K562 (cell line): ENCODE data around the gene TECTA. TPM values are rescaled to one million over a fixed set of nuclear protein-coding genes. Genes with fewer than 3 reads are reported as not detected.

Experiments used
- ATAC-seq: fragments of 200-7000 bp; cut with Tn5 transposase; 3 replicates; pipeline ENCODE4 v1.9.1; 2020; ENCODE audit warnings: moderate library complexity
- BruUV-seq: library from RNA; stranded (reverse); fragments of 400-500 nt; replicated peaks from 2 replicates; lab custom pipeline; 2021; lab: Mats Ljungman, UMichigan
- CTCF ChIA-PET: fragments of 300-600 bp; formaldehyde crosslinking; extraction: SDS; loops from one replicate; lab custom pipeline; 2021; ENCODE audit warnings: low intra/inter-chr PET ratio; lab: Yijun Ruan, JAX
- POLR2A ChIA-PET: fragments of 300-600, 350-650 bp; sonication (Branson Sonifier 250); formaldehyde crosslinking; extraction: SDS; loops from one replicate; lab custom pipeline; 2021; ENCODE audit warnings: antibody characterized with exemption, inconsistent platforms; lab: Yijun Ruan, JAX
- DNase-seq, 4 experiments: peaks; one replicate each; pipeline versions ENCODE4 v3.0.0 to v3.0.0-alpha.2; 2011 to 2018; ENCODE audit warnings: low spot score in 3 of 4, mixed read lengths in 3 of 4; ENCODE audit errors: extremely low read depth in 1 of 4
- FAIRE-seq: peaks from 2 replicates; lab custom pipeline; 2011; peaks lifted over from hg19 to GRCh38; lab: Jason Lieb, UNC
- H2AFZ ChIP-seq: 2 replicates; pipeline ENCODE4 v1.6.0; 2011; ENCODE audit warnings: low read depth, low read length, control low read depth, inconsistent platforms
- H3K27ac ChIP-seq: fragments of 200-600 bp; 3 replicates; pipeline ENCODE4 v1.8.0; 2011; ENCODE audit warnings: low read depth, mild to moderate bottlenecking, control low read depth, inconsistent platforms, low read length, moderate library complexity, mixed read lengths; ENCODE audit errors: extremely low read depth
- H3K27me3 ChIP-seq, 2 experiments: fragments of 300-600 bp in 1 of 2; 2 replicates in 1 of 2; 3 replicates in 1 of 2; pipeline versions ENCODE4 v1.6.0 to v1.8.0; 2011; ENCODE audit warnings: inconsistent platforms in 2 of 2, low read length in 2 of 2, mild to moderate bottlenecking in 1 of 2, mixed read lengths in 1 of 2, moderate library complexity in 1 of 2; ENCODE audit not compliant: control insufficient read depth in 2 of 2, insufficient read depth in 2 of 2
- H3K36me3 ChIP-seq: fragments of 300-600 bp; 3 replicates; pipeline ENCODE4 v1.8.0; 2011; ENCODE audit warnings: mild to moderate bottlenecking, low read length, inconsistent platforms; ENCODE audit not compliant: control insufficient read depth, insufficient read depth
- H3K4me1 ChIP-seq, 2 experiments: fragments of 200-600 bp in 1 of 2; replicated peaks in 1 of 2; 2 replicates in 1 of 2; 3 replicates in 1 of 2; pipeline versions ENCODE4 v1.5.1 to v1.8.0; 2011; ENCODE audit warnings: inconsistent platforms in 2 of 2, low read length in 2 of 2, mild to moderate bottlenecking in 1 of 2, mixed read lengths in 1 of 2, moderate library complexity in 1 of 2; ENCODE audit not compliant: control insufficient read depth in 2 of 2, insufficient read depth in 2 of 2
- H3K4me2 ChIP-seq: 2 replicates; pipeline ENCODE4 v1.6.1; 2011; ENCODE audit warnings: low read length, control low read depth, inconsistent platforms, mixed read lengths; ENCODE audit not compliant: insufficient read depth
- H3K4me3 ChIP-seq: fragments of 200-600 bp; sonication (generic), shearing (Covaris generic); 2 replicates; pipeline ENCODE4 v1.5.1; 2016; ENCODE audit warnings: control low read depth, inconsistent platforms
- H3K79me2 ChIP-seq: fragments of 200-600 bp; 3 replicates; pipeline ENCODE4 v1.8.0; 2011; ENCODE audit warnings: low read length, inconsistent platforms; ENCODE audit not compliant: control insufficient read depth, insufficient read depth
- H3K9ac ChIP-seq, 2 experiments: 2 replicates each; pipeline versions ENCODE4 v1.6.0 to v1.6.1; 2011; ENCODE audit warnings: low read depth in 2 of 2, low read length in 2 of 2, control low read depth in 1 of 2, inconsistent platforms in 1 of 2, mild to moderate bottlenecking in 1 of 2, mixed read lengths in 1 of 2; ENCODE audit not compliant: insufficient read depth in 1 of 2
- H3K9me1 ChIP-seq: one replicate; pipeline ENCODE4 v1.6.0; 2011; ENCODE audit warnings: inconsistent platforms, mild to moderate bottlenecking, low read length, moderate library complexity; ENCODE audit not compliant: control insufficient read depth, insufficient read depth
- H3K9me3 ChIP-seq: replicated peaks from 2 replicates; pipeline ENCODE4 v1.5.1; 2011; ENCODE audit warnings: low read depth, low read length, inconsistent platforms; ENCODE audit not compliant: control insufficient read depth, insufficient read depth
- H4K20me1 ChIP-seq: replicated peaks from 2 replicates; pipeline ENCODE4 v1.6.1; 2011; ENCODE audit warnings: low read length, inconsistent platforms, mixed read lengths; ENCODE audit not compliant: control insufficient read depth, insufficient read depth
- HNRNPK ChIP-seq: fragments of 200-400 bp; formaldehyde crosslinking; IDR thresholded peaks from one replicate; pipeline ENCODE4 v1.6.1; 2018; ENCODE audit warnings: mild to moderate bottlenecking, low read depth, low read length; ENCODE audit not compliant: poor library complexity, severe bottlenecking
- IFI16 ChIP-seq: fragments of 250-450 bp; sonication (Bioruptor Pico); IDR thresholded peaks from 2 replicates; pipeline ENCODE4 v2.1.2; 2022; ENCODE audit warnings: mild to moderate bottlenecking, inconsistent platforms
- MBD2 ChIP-seq: sonication (generic); IDR thresholded peaks from 2 replicates; pipeline ENCODE4 v1.6.1; 2016; ENCODE audit warnings: low read depth, borderline replicate concordance
- PHF20 ChIP-seq: fragments of 450-650 bp; IDR thresholded peaks from 2 replicates; pipeline ENCODE4 v1.6.1; 2018; ENCODE audit not compliant: partially characterized antibody
- SLC30A9 ChIP-seq: fragments of 250-450 bp; sonication (Bioruptor Pico); IDR thresholded peaks from 2 replicates; pipeline ENCODE4 v1.8.0; 2022; ENCODE audit warnings: mild to moderate bottlenecking, moderate library complexity
- ZC3H11A ChIP-seq: IDR thresholded peaks from 2 replicates; pipeline ENCODE4 v1.6.1; 2012; ENCODE audit warnings: low read depth, low read length, improper control_type of control experiment
- ZC3H8 ChIP-seq: fragments of 450-650 bp; IDR thresholded peaks from 2 replicates; pipeline ENCODE4 v1.6.1; 2017
- WGBS: fragments of 100-300 bp; shearing (Covaris generic); methylation state at CpG from one replicate; pipeline ENCODE4 v1.1.6; 2016; ENCODE audit warnings: low coverage, mixed read lengths; ENCODE audit not compliant: insufficient coverage; ENCODE audit errors: missing lambda C conversion rate; 5-methylcytosine and 5-hydroxymethylcytosine counted together
- in situ Hi-C: fragments of 300-500 bp; cut with MboI; formaldehyde crosslinking; loops from 4 replicates; pipeline ENCODE4 v1.15.0; 2018; ENCODE audit warnings: inconsistent platforms, mixed read lengths
- intact Hi-C: fragments of 100-400 bp; cut with micrococcal nuclease; formaldehyde crosslinking; loops from 2 replicates; pipeline ENCODE4 v1.14.2; 2022
- polyA plus RNA-seq, 8 experiments: library from polyadenylated mRNA; depleted of rRNA in 4 of 8; stranded (reverse) in 5 of 8; unstranded in 3 of 8; fragments of >200 nt; fragmentation: Nextera tagmentation in 2 of 8; fragmentation: Illumina TruSeq in 1 of 8; extraction: Ambion mirVana in 2 of 8; extraction: Trizol in 1 of 8; gene quantifications; 2 replicates each; pipeline versions ENCODE4 v1.2.1 to v1.2.3, GENCODE V29; 2011 to 2014; ENCODE audit warnings: inconsistent platforms in 1 of 8, missing spikeins in 1 of 8
- total RNA-seq, 7 experiments: library from RNA; depleted of rRNA in 6 of 7; stranded (reverse); fragments of >200 nt in 6 of 7; fragmentation: Illumina TruSeq in 2 of 7; extraction: Trizol in 2 of 7; gene quantifications; 2 replicates each; pipeline versions ENCODE4 v1.2.1 to v1.2.3, GENCODE V29; 2011 to 2021; ENCODE audit warnings: low replicate concordance in 1 of 7
- TF ChIP-seq, protein P1 (sequence below): fragments of 250-450 bp; sonication (Bioruptor Pico); IDR thresholded peaks from 2 replicates; pipeline ENCODE4 v1.8.0; 2021; ENCODE audit warnings: borderline replicate concordance, mild to moderate bottlenecking, moderate library complexity; ENCODE audit not compliant: poor library complexity, severe bottlenecking
- TF ChIP-seq, protein P2 (sequence below): fragments of 450-650 bp; conservative IDR thresholded peaks from 2 replicates; pipeline ENCODE4 v1.6.1; 2016; ENCODE audit warnings: missing genetic modification characterization, low read depth, mild to moderate bottlenecking, missing compliant biosample characterization, moderate library complexity
- TF ChIP-seq, protein P3 (sequence below): sonication (generic); formaldehyde crosslinking; IDR thresholded peaks from 2 replicates; pipeline ENCODE4 v1.8.1; 2023; ENCODE audit warnings: mild to moderate bottlenecking, missing genetic modification reagents

TECTA gene
- total and polyA plus RNA-seq, 9 of the 15 experiments (the other 6 are each of a cell fraction or from before 2014, with no cell fraction given), result under 0.01 to 0.04 (median 0.03) TPM; not detected in 5

DNA sequence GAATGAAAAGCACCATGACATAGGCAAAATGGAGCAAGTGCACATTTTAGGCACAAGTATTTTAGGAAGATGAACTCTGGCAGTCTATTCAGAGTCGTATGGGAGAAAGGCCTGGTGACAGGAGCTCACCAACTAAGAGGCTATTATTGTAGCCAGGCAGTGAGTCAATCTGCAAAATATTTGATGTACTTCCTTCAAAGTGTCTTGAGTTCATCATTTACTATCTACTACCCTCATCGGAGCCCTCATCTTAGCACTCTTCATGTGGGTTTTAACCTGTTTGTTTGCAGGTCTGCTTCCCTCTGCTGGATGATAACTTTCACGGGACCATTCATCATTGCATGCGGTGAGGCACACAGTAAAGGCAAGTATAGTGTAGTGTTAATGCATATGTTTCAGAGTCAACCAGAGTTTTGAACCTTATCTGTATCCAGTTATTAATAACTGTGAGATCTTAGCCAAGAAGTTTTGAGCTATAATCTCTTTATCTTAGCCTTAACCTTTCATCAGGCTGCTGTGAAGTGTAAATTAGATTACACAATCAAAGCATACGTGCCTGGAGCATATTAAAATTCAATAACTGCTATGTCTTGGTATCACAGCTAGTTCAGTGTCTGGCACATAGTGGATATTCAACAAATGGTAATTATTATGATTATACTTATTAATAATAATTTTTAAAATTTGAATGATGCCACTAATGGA, 120.6 kb downstream of the TECTA start:
- DNase-seq, result no peak
- Histone ChIP-seq H3K27ac (no peak overlapping the region), H3K79me2 (no peaks in the 10 kb centered on the region), H3K9me3 (no peaks in the 10 kb centered on the region), H3K27me3 (no peaks in the 10 kb centered on the region; a peak in 1 of 5 replicates), H3K9ac (no peak overlapping the region), H3K4me2 (no peak overlapping the region), H3K36me3 (no peaks in the 10 kb centered on the region), H3K4me1 (no peaks in the 10 kb centered on the region), H2AFZ (no peak overlapping the region), H3K9me1 (no peaks in the 10 kb centered on the region), H4K20me1 (no peaks in the 10 kb centered on the region), H3K4me3 (no peak overlapping the region)
- WGBS, result 2% methylated on average over 5 of the region's 5 CpGs
- in situ Hi-C loops (no loop called here), intact Hi-C loops (no loop called here)
- TF ChIP-seq, protein P1, sequence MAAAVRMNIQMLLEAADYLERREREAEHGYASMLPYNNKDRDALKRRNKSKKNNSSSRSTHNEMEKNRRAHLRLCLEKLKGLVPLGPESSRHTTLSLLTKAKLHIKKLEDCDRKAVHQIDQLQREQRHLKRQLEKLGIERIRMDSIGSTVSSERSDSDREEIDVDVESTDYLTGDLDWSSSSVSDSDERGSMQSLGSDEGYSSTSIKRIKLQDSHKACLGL, result no peak
- no peak for TF ChIP-seq HNRNPK
- ChIA-PET POLR2A (interaction anchor here (1.4 kb wide), 1 partner anchor 13 kb away, joined by 4 read pairs; no protein-coding TSS in a partner anchor), CTCF (no interaction called here)
- FAIRE-seq, result no peak
- no TSS peak for BruUV-seq
- ATAC-seq, result no peak

GRCh38 chr11:121223161-121223560, 122.1 kb downstream of the TECTA start:
- CTCF ChIA-PET, result no interaction called here
- Histone ChIP-seq H3K9ac (no peak overlapping the region), H2AFZ (no peak overlapping the region), H3K4me3 (no peak overlapping the region), H3K27me3 (no peaks in the 10 kb centered on the region; a peak in 1 of 5 replicates), H3K9me3 (no peaks in the 10 kb centered on the region), H4K20me1 (no peaks in the 10 kb centered on the region), H3K79me2 (no peaks in the 10 kb centered on the region), H3K4me2 (no peak overlapping the region), H3K27ac (no peak overlapping the region), H3K4me1 (no peaks in the 10 kb centered on the region), H3K36me3 (no peaks in the 10 kb centered on the region), H3K9me1 (no peaks in the 10 kb centered on the region)
- 0% methylated on average over 4 of the region's 4 CpGs for WGBS
- FAIRE-seq, result no peak
- in situ Hi-C loops (no loop called here), intact Hi-C loops (no loop called here)
- no TSS peak for BruUV-seq
- ATAC-seq, result no peak
- DNase-seq, result no peak
- POLR2A ChIA-PET, result no interaction called here
- TF ChIP-seq, protein P2, sequence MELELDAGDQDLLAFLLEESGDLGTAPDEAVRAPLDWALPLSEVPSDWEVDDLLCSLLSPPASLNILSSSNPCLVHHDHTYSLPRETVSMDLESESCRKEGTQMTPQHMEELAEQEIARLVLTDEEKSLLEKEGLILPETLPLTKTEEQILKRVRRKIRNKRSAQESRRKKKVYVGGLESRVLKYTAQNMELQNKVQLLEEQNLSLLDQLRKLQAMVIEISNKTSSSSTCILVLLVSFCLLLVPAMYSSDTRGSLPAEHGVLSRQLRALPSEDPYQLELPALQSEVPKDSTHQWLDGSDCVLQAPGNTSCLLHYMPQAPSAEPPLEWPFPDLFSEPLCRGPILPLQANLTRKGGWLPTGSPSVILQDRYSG (tag), result no peak
- no peak for TF ChIP-seq PHF20
- TF ChIP-seq, protein P3, sequence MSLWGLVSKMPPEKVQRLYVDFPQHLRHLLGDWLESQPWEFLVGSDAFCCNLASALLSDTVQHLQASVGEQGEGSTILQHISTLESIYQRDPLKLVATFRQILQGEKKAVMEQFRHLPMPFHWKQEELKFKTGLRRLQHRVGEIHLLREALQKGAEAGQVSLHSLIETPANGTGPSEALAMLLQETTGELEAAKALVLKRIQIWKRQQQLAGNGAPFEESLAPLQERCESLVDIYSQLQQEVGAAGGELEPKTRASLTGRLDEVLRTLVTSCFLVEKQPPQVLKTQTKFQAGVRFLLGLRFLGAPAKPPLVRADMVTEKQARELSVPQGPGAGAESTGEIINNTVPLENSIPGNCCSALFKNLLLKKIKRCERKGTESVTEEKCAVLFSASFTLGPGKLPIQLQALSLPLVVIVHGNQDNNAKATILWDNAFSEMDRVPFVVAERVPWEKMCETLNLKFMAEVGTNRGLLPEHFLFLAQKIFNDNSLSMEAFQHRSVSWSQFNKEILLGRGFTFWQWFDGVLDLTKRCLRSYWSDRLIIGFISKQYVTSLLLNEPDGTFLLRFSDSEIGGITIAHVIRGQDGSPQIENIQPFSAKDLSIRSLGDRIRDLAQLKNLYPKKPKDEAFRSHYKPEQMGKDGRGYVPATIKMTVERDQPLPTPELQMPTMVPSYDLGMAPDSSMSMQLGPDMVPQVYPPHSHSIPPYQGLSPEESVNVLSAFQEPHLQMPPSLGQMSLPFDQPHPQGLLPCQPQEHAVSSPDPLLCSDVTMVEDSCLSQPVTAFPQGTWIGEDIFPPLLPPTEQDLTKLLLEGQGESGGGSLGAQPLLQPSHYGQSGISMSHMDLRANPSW (CRISPR knock-in tag), result no peak
- no peak for TF ChIP-seq IFI16 (CRISPR knock-in tag)
- no peak for TF ChIP-seq MBD2
- TF ChIP-seq ZC3H11A, result no peak
- no peak for TF ChIP-seq SLC30A9 (CRISPR knock-in tag)
- no peak for TF ChIP-seq ZC3H8
